ENCODE data around the gene CYP4F8.
"Not testable (repeated sequence)": the region's sequence is repeated elsewhere in the genome, so short reads cannot be mapped to it uniquely, and the experiment has no call there.

CYP4F8 gene, protein sequence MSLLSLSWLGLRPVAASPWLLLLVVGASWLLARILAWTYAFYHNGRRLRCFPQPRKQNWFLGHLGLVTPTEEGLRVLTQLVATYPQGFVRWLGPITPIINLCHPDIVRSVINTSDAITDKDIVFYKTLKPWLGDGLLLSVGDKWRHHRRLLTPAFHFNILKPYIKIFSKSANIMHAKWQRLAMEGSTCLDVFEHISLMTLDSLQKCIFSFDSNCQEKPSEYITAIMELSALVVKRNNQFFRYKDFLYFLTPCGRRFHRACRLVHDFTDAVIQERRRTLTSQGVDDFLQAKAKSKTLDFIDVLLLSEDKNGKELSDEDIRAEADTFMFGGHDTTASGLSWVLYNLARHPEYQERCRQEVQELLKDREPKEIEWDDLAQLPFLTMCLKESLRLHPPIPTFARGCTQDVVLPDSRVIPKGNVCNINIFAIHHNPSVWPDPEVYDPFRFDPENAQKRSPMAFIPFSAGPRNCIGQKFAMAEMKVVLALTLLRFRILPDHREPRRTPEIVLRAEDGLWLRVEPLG

DNA sequence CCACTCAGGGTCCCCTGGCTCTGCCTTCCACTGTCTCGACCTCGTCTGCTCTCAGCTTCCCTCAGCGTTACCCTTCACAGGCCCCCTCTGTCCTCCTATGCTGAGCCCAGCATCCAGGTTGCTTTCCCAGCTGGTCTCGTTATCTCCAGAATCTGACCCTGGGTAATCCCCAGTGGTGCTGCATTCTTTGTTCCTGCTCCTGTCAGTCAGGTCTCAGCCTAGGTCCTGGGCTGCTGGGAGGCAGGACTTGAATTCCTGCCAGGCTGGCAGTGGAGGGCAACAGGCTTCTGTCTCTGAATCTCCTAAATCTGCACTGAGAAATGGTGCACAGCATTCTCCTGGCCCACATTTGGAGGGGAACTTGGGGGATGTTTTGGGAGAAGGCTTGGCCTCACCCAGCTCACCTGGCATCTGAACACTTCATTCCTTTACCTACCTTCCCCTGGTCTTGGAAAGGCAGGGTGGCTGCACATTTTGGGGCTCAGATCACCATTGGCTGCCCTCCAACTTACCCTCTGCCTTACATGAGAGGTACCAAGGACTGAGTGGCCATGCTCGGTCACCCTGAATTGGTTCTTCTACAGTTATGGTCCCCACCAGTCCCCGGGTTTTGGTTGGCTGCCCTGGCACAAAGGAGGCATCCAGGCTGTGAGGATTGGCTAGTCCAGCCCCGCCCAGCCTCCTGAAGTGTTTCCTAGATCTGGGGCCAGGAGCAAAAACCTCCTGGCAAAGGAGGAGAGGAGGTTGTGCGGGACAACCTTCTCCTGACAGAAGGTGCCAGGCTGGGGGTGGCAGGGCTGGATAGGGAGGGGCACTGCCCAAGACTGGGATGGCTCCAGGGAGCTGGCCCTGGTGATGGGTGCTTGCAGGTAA lies at the start of gene CYP4F8:
TSS of gene CYP4F8 (plus strand) at position 712 of the 873 bp plus-strand sequence. CDS start 399 bp downstream, outside the sequence.
- DNase-seq, result no peak

DNA sequence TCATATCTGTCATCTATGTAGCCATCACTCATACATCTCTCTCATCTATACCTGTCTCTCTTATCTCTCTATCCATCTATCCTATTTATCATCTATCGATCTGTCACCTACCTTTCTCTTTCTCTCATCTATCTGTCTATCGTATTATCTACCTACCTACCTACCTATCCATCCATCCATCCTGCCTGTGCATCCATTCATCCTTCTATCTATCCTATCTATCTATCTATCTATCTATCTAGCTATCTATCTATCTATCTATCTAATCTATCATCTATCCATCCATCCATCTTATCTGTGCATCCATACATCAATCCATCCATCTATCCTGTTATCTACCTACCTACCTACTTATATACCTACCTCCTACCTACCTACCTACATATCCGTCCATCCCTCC lies 44.6 kb upstream of the CYP4F8 start:
- no peak for DNase-seq

DNA sequence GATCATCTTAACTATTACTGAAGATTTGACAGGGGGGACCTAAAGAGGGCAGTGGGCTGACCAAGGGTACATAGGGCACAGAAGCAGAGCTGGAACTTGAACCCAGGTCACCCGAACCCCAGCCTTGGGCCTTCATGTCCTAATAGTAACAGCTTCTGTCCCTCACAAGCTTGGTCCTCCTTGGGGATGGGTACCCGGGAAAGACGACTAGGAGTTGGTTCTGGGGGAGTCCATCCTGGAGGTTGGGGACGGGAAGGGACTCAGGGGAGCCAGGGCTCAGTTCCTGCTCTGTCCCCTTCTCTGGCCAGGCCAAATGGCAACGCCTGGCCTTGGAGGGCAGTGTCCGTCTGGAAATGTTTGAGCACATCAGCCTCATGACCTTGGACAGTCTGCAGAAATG lies 39.6 kb upstream of the CYP4F8 start:
- DNase-seq, result no peak

DNA sequence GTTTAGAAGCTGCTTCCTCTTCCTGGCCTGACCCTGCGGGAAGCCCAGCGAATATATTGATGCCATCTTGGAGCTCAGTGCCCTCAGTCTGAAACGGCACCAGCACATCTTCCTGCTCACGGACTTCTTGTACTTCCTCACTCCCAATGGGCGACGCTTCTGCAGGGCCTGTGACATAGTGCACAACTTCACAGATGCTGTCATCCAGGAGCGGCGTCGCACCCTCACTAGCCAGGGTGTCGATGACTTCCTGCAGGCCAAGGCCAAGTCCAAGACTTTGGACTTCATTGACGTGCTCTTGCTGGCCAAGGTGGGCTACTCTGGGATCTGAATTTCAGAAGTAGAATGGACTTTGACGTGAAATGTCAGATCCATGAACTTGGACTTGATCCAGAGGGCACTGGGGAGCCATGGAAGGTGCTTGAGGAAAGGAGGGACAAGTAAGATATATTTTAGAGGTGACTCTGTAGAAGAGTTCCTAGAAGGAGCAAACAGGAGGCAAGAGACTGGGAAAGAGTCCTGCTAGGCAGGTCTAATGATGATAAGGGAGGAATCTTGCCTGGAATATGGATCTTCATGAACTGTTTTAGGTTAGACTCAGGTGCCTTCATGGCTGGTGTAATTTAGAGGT lies 38.4 kb upstream of the CYP4F8 start:
- no peak for DNase-seq

DNA sequence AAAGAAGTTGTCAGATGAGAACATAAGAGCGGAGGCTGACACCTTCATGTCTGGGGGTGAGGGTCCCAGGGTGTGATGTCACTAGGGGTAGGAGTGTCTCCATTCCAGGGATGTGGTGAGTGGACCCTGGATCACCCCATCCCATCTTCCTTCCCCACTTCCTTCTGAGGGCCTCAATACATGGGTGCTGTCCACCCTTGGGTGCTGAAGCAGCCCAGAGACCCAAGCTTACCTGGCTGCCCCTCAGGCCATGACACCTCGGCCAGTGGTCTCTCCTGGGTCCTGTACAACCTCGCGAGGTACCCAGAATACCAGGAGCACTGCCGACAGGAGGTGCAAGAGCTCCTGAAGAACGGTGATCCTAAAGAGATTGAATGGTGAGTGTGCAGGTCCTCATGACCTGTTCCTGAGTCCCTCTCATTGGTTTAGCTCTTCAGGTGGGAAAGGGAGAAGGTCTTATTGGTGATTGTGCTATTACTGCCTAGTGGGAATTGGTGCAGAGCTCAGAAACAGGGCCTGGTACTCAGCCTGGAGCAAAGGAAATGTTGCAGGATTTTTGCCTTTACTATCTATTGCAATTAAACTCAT lies 37.7 kb upstream of the CYP4F8 start:
- no peak for DNase-seq

DNA sequence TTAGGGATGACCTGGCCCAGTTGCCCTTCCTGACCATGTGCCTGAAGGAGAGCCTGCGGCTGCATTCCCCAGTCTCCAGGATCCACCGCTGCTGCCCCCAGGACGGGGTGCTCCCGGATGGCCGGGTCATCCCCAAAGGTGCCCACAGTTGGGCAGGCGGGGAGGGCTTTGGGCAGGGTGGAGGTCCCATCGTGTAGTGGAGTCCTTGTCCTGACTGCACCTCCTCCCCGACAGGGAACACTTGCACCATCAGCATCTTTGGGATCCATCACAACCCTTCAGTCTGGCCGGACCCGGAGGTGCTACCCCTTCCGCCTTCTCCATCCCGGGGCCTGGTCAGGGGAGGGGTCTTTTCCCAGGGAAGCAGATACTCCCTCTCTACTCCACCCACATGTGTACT lies 31.7 kb upstream of the CYP4F8 start:
- no peak for DNase-seq

DNA sequence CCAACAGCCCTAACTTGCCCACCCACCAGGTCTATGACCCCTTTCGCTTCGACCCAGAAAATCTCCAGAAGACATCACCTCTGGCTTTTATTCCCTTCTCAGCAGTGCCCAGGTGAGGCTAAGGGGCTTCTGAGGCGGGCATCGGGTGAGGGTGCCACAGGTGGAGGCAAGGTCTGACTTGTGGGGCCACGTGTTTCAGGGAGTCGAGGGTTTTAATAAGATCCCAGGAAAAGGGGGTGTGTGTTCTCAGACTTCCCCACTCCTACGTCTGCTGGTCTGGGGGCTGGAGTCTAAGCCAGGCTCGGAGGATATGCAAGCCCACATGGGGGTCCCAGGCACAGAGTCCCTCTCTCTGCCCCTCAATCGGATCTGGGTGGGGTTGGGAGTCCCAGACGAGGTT lies 30.9 kb upstream of the CYP4F8 start:
- no peak for DNase-seq

DNA sequence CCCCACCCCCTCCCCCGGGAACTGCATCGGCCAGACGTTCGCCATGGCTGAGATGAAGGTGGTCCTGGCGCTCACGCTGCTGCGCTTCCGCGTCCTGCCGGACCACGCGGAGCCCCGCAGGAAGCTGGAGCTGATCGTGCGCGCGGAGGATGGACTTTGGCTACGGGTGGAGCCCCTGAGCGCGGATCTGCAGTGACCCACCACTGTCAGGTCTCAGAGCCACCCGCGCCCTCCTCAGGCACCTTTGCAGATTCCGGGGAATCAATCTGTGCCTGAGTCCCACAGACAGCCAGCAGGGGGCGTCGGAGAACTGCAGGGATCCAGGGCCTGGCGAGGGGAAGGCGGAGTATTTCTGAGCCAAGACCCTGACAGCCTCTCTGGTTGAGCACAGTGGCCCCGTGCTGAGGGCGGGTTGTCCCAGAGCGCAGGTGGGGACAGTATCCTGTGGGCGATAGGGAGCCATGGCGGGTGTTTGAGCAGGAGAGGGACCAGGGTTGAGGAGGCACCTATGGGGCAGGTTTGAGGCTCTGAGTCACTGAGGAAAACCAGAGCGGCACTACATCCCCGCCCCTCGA lies 30.4 kb upstream of the CYP4F8 start:
- peak; percentile 4 for DNase-seq

DNA sequence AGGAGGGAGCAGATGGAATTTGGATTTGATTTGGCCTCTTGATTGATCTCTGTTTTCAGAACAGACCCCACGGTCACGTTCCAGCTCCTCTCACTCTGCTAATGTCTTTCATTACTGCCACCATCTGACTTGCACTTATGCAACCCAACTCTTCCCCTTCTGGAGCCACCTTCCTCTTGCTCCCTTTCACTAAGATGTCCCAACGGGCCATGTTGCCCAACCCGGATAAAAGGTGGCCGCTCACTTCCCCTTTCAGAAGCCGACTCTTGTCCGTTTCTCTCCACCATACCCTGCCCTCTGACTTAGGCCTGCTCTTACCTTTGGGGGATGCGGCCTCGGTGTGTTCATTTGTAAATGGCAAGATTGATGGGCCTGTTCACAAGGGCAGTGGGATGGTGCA lies 27.4 kb upstream of the CYP4F8 start:
- DNase-seq, result no peak

DNA sequence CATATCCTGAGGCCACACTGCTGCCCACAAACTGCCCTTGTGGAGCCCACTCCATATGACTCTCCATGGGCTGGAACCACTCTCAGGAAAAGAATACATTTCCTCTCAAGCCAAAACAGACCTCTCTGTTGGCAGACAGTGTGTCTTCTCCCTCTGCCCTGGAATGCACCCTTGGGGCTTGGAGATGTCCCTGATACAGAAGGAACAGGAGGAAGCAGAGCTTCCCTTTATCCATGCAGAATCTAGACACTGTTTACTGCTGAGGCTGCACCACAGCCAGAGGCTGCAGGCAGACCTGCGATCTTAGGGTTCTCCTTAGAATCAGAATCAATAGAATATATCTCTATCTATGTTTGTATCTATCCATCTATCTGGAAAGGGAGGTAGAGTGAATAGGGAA lies 26.8 kb upstream of the CYP4F8 start:
- DNase-seq, result no peak

DNA sequence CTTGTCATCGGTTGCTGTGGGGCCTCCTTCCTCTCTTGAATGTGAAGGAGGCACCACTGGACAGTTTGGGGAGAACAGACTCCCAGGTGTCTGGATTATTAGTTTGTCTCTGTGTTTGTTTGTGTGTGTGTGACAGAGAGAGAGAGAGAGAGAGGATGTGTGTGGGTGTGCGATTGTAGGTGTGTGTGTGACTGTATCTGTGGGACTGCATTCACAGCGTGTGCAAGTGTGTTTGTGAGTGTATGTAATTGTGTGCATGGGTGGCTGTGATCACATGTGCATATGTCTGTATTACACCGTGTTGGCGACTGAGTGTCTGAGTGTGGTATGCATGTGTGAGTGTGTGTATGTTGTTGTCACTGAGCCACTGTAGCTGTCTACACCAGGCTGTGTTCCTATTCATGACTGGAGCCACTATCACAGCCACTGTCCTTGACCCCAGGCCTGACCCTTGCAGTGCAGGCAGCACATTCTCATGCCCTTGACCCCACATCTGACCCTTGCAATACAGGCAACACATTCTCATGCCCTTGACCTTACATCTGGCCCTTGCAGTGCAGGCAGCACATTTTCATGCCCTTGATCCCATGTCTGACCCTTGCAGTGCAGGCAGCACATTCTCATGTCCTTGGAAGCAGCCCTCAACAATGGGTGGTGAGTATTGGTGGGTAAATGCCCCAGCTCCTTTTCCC lies 25.1 kb upstream of the CYP4F8 start:
- DNase-seq, result no peak

DNA sequence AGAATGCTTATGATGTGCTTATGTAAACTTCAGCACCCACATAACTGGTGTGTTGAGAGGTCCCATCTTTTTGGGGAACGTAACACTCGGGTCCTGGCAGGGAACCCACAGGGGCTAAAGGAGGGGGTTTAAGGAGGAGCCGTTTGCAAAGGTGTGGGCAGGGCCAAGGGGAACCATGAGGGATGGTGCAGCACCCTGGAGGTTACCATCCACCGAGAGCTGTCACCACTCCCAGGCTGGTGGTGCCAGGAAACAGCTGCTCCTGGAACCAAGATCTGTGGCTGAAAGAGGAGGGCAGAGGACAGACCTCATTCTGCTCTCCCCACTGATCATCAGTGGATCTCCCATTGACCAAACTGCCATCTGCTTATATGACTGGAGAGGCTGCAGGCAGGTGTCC lies 23.2 kb upstream of the CYP4F8 start:
- no peak for DNase-seq

DNA sequence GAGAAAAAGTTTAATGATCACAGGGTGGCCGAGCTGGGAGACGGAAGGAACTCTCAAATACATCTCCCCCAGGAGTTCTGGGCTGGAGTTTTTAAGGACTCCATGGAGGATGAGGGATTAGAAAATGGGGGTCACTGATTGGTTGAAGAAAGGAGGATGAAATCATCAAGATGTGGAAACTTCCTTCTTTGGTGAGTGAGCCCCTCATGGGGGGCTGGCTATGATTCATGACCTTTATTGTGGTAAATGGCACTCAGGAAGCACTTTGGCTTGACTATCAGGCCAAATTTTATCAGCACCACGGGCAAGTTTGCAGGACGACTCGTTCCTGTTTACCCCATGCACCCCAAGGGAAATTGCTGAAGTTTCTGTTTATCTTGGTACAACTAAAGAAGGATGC lies 22.5 kb upstream of the CYP4F8 start:
- not testable (repeated sequence) for DNase-seq

DNA sequence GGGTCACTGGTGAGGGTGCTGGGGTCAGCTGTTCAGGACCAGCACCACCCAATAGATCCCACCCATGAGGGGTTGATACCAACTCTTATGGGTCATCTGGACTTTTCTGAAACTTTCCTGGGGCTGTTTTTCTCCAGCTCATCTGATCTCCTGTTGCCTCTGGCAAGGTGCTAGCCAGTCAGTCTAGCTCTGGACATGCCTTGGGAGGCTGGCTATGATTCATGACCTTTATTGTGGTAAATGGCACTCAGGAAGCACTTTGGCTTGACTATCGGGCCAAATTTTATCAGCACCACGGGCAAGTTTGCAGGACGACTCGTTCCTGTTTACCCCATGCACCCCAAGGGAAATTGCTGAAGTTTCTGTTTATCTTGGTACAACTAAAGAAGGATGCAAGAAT lies 21.3 kb upstream of the CYP4F8 start:
- not testable (repeated sequence) for DNase-seq

DNA sequence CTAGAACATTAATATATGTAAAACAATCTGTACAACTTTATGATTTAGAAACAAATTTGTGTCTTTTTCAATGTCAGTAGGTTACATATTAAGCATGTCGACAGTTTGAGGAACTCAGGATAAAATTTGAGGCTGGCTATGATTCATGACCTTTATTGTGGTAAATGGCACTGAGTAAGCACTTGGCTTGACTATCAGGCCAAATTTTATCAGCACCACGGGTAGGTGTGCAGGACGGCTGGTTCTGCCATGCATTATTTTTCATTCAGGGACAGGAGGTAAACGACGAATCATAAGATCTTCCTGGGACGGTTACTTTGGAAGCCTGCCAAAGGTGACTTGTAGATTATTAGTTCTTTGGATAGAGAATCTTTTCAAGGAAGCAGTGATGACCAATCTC lies 19.9 kb upstream of the CYP4F8 start:
- no peak for DNase-seq

DNA sequence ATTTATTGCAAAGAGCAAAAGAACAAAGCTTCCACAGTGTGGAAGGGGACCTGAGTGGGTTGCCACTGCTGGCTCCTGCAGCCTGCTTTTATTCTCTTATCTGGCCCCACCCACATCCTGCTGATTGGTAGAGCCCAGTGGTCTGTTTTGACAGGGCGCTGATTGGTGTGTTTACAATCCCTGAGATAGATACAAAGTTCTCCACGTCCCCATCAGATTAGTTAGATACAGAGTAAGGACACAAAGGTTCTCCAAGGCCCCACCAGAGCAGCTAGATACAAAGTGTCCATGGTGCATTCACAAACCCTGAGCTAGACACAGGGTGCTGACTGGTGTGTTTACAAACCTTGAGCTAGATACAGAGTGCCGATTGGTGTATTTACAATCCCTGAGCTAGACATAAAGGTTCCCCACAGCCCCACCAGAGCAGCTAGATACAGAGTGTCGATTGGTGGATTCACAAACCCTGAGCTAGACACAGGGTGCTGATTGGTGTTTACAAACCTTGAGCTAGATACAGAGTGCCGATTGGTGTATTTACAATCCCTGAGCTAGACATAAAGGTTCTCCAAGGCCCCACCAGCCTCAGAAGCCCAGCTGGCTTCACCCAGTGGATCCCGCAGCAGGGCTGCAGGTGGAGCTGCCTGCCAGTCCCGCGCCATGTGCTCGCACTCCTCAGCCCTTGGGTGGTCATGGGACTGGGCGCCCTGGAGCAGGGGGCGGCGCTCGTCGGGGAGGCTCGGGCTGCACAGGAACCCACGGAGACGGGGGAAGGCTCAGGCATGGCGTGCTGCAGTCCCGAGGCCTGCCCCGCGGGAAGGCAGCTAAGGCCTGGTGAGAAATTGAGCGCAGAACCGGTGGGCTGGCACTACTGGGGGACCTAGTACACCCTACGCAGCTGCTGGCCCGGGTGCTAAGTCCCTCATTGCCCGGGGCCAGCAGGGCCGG lies 6.8 kb upstream of the CYP4F8 start:
- not testable (repeated sequence) for DNase-seq

DNA sequence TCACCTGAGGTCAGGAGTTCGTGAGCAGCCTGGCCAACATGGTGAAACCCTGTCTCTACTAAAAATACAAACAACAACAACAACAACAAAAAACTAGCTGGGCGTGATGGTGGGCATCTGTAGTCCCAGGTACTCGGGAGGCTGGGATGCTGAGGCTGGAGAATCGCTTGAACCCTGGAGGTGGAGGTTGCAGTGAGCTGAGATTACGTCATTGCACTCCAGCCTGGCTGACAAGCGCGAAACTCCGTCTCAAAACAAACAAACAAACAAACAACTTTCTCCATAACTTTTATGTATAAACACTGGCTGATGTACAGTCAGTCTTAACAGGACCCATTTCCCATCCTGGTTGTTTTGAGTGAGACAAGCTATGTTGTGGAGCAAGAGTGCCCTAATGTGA lies 5.8 kb upstream of the CYP4F8 start:
- DNase-seq, result no peak

DNA sequence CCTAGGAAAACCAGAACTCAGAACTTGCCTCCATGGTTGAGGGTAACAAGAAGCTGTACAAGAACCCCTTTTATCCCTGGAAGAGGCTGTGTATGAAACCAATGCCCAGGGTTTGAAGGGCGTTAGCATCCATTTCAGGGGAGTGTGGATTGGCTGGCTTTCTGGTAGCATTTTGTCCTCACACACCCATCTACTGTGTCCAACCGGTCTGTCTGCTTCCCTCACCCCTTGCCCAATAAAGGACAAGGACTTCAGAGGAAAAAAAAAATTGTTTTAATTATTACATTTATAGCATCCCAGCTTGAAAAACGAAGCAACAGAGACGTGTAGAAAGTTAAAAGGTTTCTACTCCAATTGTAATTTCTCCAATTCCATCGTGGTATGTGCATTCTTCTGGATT lies 2.7 kb upstream of the CYP4F8 start:
- DNase-seq, result no peak

DNA sequence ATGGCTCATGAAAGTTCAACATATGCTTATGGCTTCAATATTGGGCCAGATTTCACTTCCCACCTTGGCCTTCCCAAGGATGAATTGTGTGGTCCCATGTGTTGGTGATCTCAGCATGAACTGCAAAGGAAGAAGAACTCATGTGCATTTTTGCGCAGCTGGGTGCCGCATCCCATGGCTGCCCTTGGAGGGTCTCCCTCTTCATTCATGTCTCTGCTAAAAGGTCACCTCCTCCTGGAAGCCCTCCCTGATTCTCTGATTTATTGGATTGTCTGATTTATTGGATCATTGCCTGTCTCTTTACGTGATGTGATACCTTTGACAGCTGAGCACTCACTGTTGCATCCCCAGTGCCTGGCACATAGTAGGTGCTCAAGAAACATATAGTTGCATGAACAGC lies 1.7 kb upstream of the CYP4F8 start:
- DNase-seq, result no peak

DNA sequence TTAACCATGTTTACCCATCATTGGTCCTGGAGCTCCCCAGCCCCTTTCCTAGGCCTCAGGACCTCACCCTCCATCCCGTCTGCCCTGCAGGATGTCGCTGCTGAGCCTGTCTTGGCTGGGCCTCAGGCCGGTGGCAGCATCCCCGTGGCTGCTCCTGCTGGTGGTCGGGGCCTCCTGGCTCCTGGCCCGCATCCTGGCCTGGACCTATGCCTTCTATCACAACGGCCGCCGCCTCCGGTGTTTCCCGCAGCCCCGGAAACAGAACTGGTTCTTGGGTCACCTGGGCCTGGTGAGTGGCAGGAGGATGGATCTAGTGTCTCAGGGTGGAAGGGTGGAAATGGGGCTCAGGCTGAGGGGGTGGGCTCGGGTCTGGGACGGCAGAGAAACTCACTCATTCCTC lies 508 bp downstream of the CYP4F8 start:
- DNase-seq, result no peak

DNA sequence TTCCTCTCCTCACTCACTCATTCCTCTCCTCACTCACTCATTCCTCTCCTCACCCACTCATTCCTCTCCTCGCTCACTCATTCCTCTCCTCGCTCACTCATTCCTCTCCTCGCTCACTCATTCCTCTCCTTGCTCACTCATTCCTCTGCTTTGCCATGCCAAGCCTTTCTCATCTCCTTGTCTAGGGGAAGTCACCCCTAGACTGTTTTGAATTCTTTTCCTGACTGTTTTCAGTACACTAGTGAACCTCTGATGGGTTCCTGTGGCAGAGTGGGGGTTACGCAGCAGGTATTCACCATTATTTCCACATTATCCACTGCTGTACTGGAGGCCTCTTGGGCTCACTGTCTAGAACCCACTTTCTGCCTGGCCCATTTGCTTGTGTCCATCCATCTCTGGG lies 1.2 kb downstream of the CYP4F8 start:
- no peak for DNase-seq

Measured in NCI-H1694 treated with DMSO at 0.1 percent for 48 hours (cell line).